ENCODE results near the gene TCTN2.

DNA sequence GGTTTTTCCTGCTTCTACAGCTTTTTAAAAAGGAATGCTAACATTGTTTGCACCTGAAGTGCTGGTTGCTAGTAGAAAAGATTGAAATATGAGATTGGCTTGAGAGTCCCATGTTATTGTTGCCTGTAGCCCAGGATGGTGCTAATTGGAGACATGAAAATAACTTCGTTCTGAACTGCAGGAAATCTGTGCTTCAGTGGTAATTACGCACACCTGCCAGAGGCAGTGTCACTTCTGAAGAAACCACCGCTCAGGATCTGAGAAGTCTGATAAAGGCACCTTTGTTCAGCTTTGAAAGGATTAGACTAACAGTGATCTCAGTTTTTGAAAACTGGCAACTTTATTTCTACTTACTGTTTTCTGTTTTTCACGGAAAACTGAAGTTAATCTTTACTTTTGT lies 25.7 kb downstream of the TCTN2 start:
- TF ChIP-seq, protein P1, sequence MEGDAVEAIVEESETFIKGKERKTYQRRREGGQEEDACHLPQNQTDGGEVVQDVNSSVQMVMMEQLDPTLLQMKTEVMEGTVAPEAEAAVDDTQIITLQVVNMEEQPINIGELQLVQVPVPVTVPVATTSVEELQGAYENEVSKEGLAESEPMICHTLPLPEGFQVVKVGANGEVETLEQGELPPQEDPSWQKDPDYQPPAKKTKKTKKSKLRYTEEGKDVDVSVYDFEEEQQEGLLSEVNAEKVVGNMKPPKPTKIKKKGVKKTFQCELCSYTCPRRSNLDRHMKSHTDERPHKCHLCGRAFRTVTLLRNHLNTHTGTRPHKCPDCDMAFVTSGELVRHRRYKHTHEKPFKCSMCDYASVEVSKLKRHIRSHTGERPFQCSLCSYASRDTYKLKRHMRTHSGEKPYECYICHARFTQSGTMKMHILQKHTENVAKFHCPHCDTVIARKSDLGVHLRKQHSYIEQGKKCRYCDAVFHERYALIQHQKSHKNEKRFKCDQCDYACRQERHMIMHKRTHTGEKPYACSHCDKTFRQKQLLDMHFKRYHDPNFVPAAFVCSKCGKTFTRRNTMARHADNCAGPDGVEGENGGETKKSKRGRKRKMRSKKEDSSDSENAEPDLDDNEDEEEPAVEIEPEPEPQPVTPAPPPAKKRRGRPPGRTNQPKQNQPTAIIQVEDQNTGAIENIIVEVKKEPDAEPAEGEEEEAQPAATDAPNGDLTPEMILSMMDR (IDR thresholded peaks at IDR 0.05): peak in 2 of 6 experiments; percentile 5 to 27
- no peak for TF ChIP-seq POLR2A (IDR thresholded peaks at IDR 0.05)

All from Peyer's patch (tissue), 4 donors.